C4-2B (cell line): ENCODE data around the gene WASF2.

Experiments used
- H3K27ac ChIP-seq: fragments of 450-650 bp; 2 replicates; pipeline ENCODE4 v1.5.1; 2017
- CTCF ChIP-seq: fragments of 450-650 bp; conservative IDR thresholded peaks from 2 replicates; pipeline ENCODE4 v1.5.1; 2017; ENCODE audit warnings: mild to moderate bottlenecking
- ZFX ChIP-seq: fragments of 450-650 bp; IDR thresholded peaks from 2 replicates; pipeline ENCODE4 v1.6.1; 2017

WASF2 gene

GRCh38 chr1:27530192-27530591 lies 40.2 kb upstream of the WASF2 start:
- TF ChIP-seq CTCF (no peak), ZFX (no peak)
- no peak overlapping the region for H3K27ac ChIP-seq

GRCh38 chr1:27529704-27530018 lies 39.7 kb upstream of the WASF2 start:
- TF ChIP-seq ZFX (no peak), CTCF (no peak)
- H3K27ac ChIP-seq: no peak overlapping the region

GRCh38 chr1:27528818-27529703 lies 39.1 kb upstream of the WASF2 start:
- no peak overlapping the region for H3K27ac ChIP-seq
- TF ChIP-seq ZFX (no peak), CTCF (no peak)

- TF ChIP-seq CTCF (no peak), ZFX (no peak)
- no peak overlapping the region for H3K27ac ChIP-seq
Observed at GRCh38 chr1:27527890-27528817, 38.2 kb upstream of the WASF2 start.

- H3K27ac ChIP-seq: no peak overlapping the region
- TF ChIP-seq ZFX (no peak), CTCF (no peak)
Observed at GRCh38 chr1:27527223-27527889, 37.4 kb upstream of the WASF2 start.

GRCh38 chr1:27526569-27527222 lies 36.7 kb upstream of the WASF2 start:
- H3K27ac ChIP-seq: no peak overlapping the region
- TF ChIP-seq ZFX: no peak
- no peak for TF ChIP-seq CTCF
